Endothelial cell of umbilical vein (primary cell): ENCODE results near the gene LIAS. TPM values are rescaled to one million over a fixed set of nuclear protein-coding genes. Genes with fewer than 3 reads are reported as not detected.

ENCODE experiments used
- BruUV-seq: library from RNA; stranded (reverse); fragments of 400-500 nt; replicated peaks from 2 replicates; lab custom pipeline; 2021; lab: Mats Ljungman, UMichigan
- CTCF ChIA-PET: fragments of 300-600, 350-600 bp; sonication (Branson Sonifier 250); formaldehyde crosslinking; loops from one replicate; lab custom pipeline; 2021; ENCODE audit warnings: antibody characterized with exemption, inconsistent platforms; lab: Charles Lee
- POLR2A ChIA-PET: fragments of 300-600, 350-600 bp; sonication (Branson Sonifier 250); formaldehyde crosslinking; loops from one replicate; lab custom pipeline; 2021; ENCODE audit warnings: antibody characterized with exemption, inconsistent platforms; lab: Charles Lee
- DNase-seq: peaks from one replicate; pipeline ENCODE4 v3.0.0-alpha.2; 2011; ENCODE audit warnings: low read depth, low spot score
- FAIRE-seq: peaks from 2 replicates; lab custom pipeline; 2011; peaks lifted over from hg19 to GRCh38; lab: Jason Lieb, UNC
- H2AFZ ChIP-seq: 2 replicates; pipeline ENCODE4 v1.6.0; 2012; ENCODE audit warnings: low read depth, low read length, control low read depth, inconsistent platforms
- H3K27ac ChIP-seq: 2 replicates; pipeline ENCODE4 v1.5.1; 2011; ENCODE audit warnings: low read depth, mild to moderate bottlenecking, control low read depth, low read length, moderate library complexity; ENCODE audit not compliant: insufficient read depth
- H3K27me3 ChIP-seq, 2 experiments: 2 replicates each; pipeline versions ENCODE4 v1.6.0 to v1.6.1; 2011; ENCODE audit warnings: low read length in 2 of 2, mixed read lengths in 1 of 2; ENCODE audit not compliant: control insufficient read depth in 2 of 2, insufficient read depth in 2 of 2
- H3K36me3 ChIP-seq, 2 experiments: 2 replicates in 1 of 2; 3 replicates in 1 of 2; pipeline ENCODE4 v1.5.1; 2011; ENCODE audit warnings: low read length in 2 of 2, mild to moderate bottlenecking in 1 of 2, moderate library complexity in 1 of 2; ENCODE audit not compliant: control insufficient read depth in 2 of 2, insufficient read depth in 2 of 2; ENCODE audit errors: extremely low read depth in 1 of 2
- H3K4me1 ChIP-seq: 3 replicates; pipeline ENCODE4 v1.5.1; 2011; ENCODE audit warnings: mild to moderate bottlenecking, low read length; ENCODE audit not compliant: control insufficient read depth, insufficient read depth; ENCODE audit errors: extremely low read depth
- H3K4me2 ChIP-seq: 2 replicates; pipeline ENCODE4 v1.6.1; 2011; ENCODE audit warnings: low read length, control low read depth, mixed read lengths; ENCODE audit not compliant: insufficient read depth
- H3K4me3 ChIP-seq, 3 experiments: fragments of 200-600 bp in 1 of 3; sonication (generic), shearing (Covaris generic) in 1 of 3; replicated peaks in 1 of 3; 2 replicates each; pipeline ENCODE4 v1.5.1; 2011 to 2016; ENCODE audit warnings: control low read depth in 3 of 3, low read length in 3 of 3, mild to moderate bottlenecking in 2 of 3, inconsistent platforms in 1 of 3, low read depth in 1 of 3, moderate library complexity in 1 of 3; ENCODE audit not compliant: insufficient read depth in 1 of 3
- H3K79me2 ChIP-seq: 2 replicates; pipeline ENCODE4 v1.6.0; 2012; ENCODE audit warnings: low read length, inconsistent platforms; ENCODE audit not compliant: control insufficient read depth, insufficient read depth
- H3K9ac ChIP-seq: replicated peaks from 2 replicates; pipeline ENCODE3; 2011; ENCODE audit warnings: low read length, control low read depth; ENCODE audit not compliant: insufficient read depth; ENCODE audit errors: extremely low read depth
- H3K9me1 ChIP-seq: replicated peaks from 3 replicates; pipeline ENCODE4 v1.6.0; 2011; ENCODE audit warnings: mild to moderate bottlenecking, low read length; ENCODE audit not compliant: control insufficient read depth, insufficient read depth; ENCODE audit errors: extremely low read depth
- H3K9me3 ChIP-seq: replicated peaks from 2 replicates; pipeline ENCODE4 v1.5.1; 2012; ENCODE audit warnings: low read length, inconsistent platforms; ENCODE audit not compliant: control insufficient read depth, insufficient read depth
- H4K20me1 ChIP-seq: replicated peaks from 2 replicates; pipeline ENCODE3; 2011; ENCODE audit warnings: mild to moderate bottlenecking, low read length; ENCODE audit not compliant: control insufficient read depth, insufficient read depth; ENCODE audit errors: extremely low read depth
- CTCF ChIP-seq, 2 donors: IDR thresholded peaks; 1 replicate in 1 of 2; 2 replicates in 1 of 2; pipeline ENCODE4 v1.5.1; 2011; ENCODE audit warnings: low read length in 2 of 2, mild to moderate bottlenecking in 2 of 2, moderate library complexity in 2 of 2, control low read depth in 1 of 2, inconsistent platforms in 1 of 2, low read depth in 1 of 2; ENCODE audit not compliant: insufficient read depth in 1 of 2; ENCODE audit errors: extremely low read depth in 1 of 2
- FOS ChIP-seq: IDR thresholded peaks from 2 replicates; pipeline ENCODE4 v1.6.1; 2011; ENCODE audit warnings: mild to moderate bottlenecking, low read length, moderate library complexity, borderline replicate concordance; ENCODE audit not compliant: insufficient read depth
- POLR2AphosphoS5 ChIP-seq: IDR thresholded peaks from 2 replicates; pipeline ENCODE4 v1.6.1; 2012; ENCODE audit warnings: low read depth, mild to moderate bottlenecking, control low read depth, low read length, moderate library complexity; ENCODE audit not compliant: insufficient read depth
- dilution Hi-C: fragments of 300-500 bp; cut with MboI; formaldehyde crosslinking; loops from one replicate; pipeline ENCODE4 v1.15.0; 2019; ENCODE audit warnings: low sequenced_read_pairs; ENCODE audit not compliant: extremely low pct_ligation_motif_present
- intact Hi-C: fragments of 100-400 bp; cut with micrococcal nuclease; formaldehyde crosslinking; loops from one replicate; pipeline ENCODE4 v1.10.0; 2022
- polyA plus RNA-seq, 4 experiments: library from polyadenylated mRNA; depleted of rRNA in 3 of 4; stranded (reverse) in 3 of 4; unstranded in 1 of 4; fragments of >200 nt; gene quantifications; 2 replicates each; pipeline versions ENCODE4 v1.2.1 to v1.2.3, GENCODE V29; 2011 to 2012; ENCODE audit warnings: missing spikeins in 1 of 4
- total RNA-seq: library from RNA; stranded (reverse); gene quantifications from 2 replicates; pipeline ENCODE4 v1.2.3, GENCODE V29; 2021

LIAS gene
- total and polyA plus RNA-seq, 2 donors (not counting 3 experiments of a cell fraction or from before 2014, with no cell fraction given): 5.5 to 11.3 TPM

- FAIRE-seq (no peak), DNase-seq (no peak)
- Histone ChIP-seq H3K4me3 (no peak overlapping the region), H3K9me3 (no peaks in the 10 kb centered on the region), H4K20me1 (no peaks in the 10 kb centered on the region), H3K36me3 (no peaks in the 10 kb centered on the region), H3K27me3 (no peaks in the 10 kb centered on the region), H3K4me1 (peaks cover 16% of the 10 kb centered on the region), H3K79me2 (peaks cover 68% of the 10 kb centered on the region), H2AFZ (no peak overlapping the region), H3K27ac (peak overlapping the region; percentile 38), H3K9me1 (no peaks in the 10 kb centered on the region), H3K4me2 (peak overlapping the region; percentile 41), H3K9ac (no peak overlapping the region)
- BruUV-seq: no TSS peak
- CTCF ChIA-PET: interaction anchor here (0.9 kb wide), 1 partner anchor 53 kb away, joined by 3 read pairs; no protein-coding TSS in a partner anchor
- POLR2A ChIA-PET: no interaction called here
- intact Hi-C loops: loop anchor here (10.0 kb wide), 1 partner anchor 267 kb away; no protein-coding TSS in a partner anchor
- dilution Hi-C loops: no loop called here
- no peak for TF ChIP-seq FOS
- TF ChIP-seq CTCF (IDR thresholded peaks at IDR 0.05; ENCODE audit: extremely low read depth in 1 of 2, insufficient read depth in 1 of 2, low read depth in 1 of 2, low read length in 2 of 2): no peak
- TF ChIP-seq POLR2AphosphoS5: no peak
Measured at GRCh38 chr4:39522068-39522467, 63.2 kb downstream of the LIAS start.
